Endothelial cell (in vitro differentiated cells): Measurements from ENCODE around the gene SPACDR. TPM values are rescaled to one million over a fixed set of nuclear protein-coding genes. Genes with fewer than 3 reads are reported as not detected.

ENCODE experiments used
- DNase-seq: peaks from one replicate; pipeline ENCODE4 v3.0.0; 2021; ENCODE audit warnings: low spot score
- H3K27ac Mint-ChIP-seq: one replicate; pipeline ENCODE4 v1.8.0; 2021; ENCODE audit warnings: mixed read lengths, inconsistent platforms; ENCODE audit not compliant: unreplicated experiment
- H3K27me3 Mint-ChIP-seq: one replicate; pipeline ENCODE4 v1.8.0; 2021; ENCODE audit warnings: mild to moderate bottlenecking, moderate library complexity, mixed read lengths, inconsistent platforms; ENCODE audit not compliant: unreplicated experiment
- H3K36me3 Mint-ChIP-seq: one replicate; pipeline ENCODE4 v1.8.0; 2021; ENCODE audit warnings: mild to moderate bottlenecking, low read depth, mixed read lengths, inconsistent platforms; ENCODE audit not compliant: unreplicated experiment
- H3K4me1 Mint-ChIP-seq: one replicate; pipeline ENCODE4 v1.8.0; 2021; ENCODE audit warnings: mild to moderate bottlenecking, mixed read lengths, inconsistent platforms; ENCODE audit not compliant: unreplicated experiment
- H3K4me3 Mint-ChIP-seq: one replicate; pipeline ENCODE4 v1.8.0; 2021; ENCODE audit warnings: mild to moderate bottlenecking, mixed read lengths, inconsistent platforms; ENCODE audit not compliant: unreplicated experiment
- H3K9me3 Mint-ChIP-seq: one replicate; pipeline ENCODE4 v1.8.0; 2021; ENCODE audit warnings: mixed read lengths, inconsistent platforms; ENCODE audit not compliant: unreplicated experiment
- total RNA-seq: library from RNA; stranded (reverse); fragmentation: NEBNext Ultra II Directional; extraction: Animal tissue kit (Norgen Biotek cat#: 25700); gene quantifications from one replicate; pipeline ENCODE4 v1.2.1, GENCODE V29; 2021; ENCODE audit not compliant: unreplicated experiment
- TF ChIP-seq, protein P1 (sequence below): fragments of 200-600 bp; sonication (generic); IDR thresholded peaks from one replicate; pipeline ENCODE4 v1.5.0; 2021; ENCODE audit warnings: antibody characterized with exemption; ENCODE audit not compliant: unreplicated experiment

The SPACDR gene
- total RNA-seq, 1 donor from 2014 or later, result 4.3 TPM

- Mint-ChIP-seq H3K27ac (no peak overlapping the region), H3K4me3 (no peak overlapping the region)
- no peak for DNase-seq
Measured at GRCh38 chr7:100485471-100485876, 21.4 kb upstream of the SPACDR start.

DNA sequence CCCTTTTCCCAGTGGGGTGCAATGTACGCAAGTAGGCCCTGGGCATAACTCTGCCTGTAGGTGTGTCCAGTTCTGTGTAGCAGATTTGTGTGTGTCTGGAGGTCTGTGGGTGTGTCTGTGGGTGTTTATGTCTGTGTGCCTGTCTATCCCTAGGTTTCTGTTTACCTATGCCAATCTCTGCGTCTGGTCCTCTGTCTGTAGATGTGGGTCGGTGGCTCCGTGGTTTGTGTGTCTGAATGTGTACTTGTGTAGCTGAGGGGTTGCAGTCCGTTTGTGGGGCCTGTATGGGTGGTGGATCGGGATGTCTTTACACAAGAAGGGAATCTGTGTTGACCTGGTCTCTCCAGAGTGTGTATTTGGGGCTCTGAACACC lies 20.6 kb upstream of the SPACDR start:
- H3K36me3 Mint-ChIP-seq, result peaks cover 3% of the 10 kb centered on the region
- H3K27ac Mint-ChIP-seq, result peak overlapping the region; percentile 14
- no peaks in the 10 kb centered on the region for H3K9me3 Mint-ChIP-seq
- peaks cover 18% of the 10 kb centered on the region for H3K27me3 Mint-ChIP-seq
- peak overlapping the region; percentile 87 for H3K4me3 Mint-ChIP-seq
- no peak for DNase-seq
- peaks cover 7% of the 10 kb centered on the region for H3K4me1 Mint-ChIP-seq
- TF ChIP-seq, protein P1, sequence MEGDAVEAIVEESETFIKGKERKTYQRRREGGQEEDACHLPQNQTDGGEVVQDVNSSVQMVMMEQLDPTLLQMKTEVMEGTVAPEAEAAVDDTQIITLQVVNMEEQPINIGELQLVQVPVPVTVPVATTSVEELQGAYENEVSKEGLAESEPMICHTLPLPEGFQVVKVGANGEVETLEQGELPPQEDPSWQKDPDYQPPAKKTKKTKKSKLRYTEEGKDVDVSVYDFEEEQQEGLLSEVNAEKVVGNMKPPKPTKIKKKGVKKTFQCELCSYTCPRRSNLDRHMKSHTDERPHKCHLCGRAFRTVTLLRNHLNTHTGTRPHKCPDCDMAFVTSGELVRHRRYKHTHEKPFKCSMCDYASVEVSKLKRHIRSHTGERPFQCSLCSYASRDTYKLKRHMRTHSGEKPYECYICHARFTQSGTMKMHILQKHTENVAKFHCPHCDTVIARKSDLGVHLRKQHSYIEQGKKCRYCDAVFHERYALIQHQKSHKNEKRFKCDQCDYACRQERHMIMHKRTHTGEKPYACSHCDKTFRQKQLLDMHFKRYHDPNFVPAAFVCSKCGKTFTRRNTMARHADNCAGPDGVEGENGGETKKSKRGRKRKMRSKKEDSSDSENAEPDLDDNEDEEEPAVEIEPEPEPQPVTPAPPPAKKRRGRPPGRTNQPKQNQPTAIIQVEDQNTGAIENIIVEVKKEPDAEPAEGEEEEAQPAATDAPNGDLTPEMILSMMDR, result no peak

More at GRCh38 chr7:100485471-100485876, 21.4 kb upstream of the SPACDR start:
- Mint-ChIP-seq H3K27me3 (peaks cover 18% of the 10 kb centered on the region), H3K36me3 (peaks cover 3% of the 10 kb centered on the region), H3K4me1 (peaks cover 7% of the 10 kb centered on the region), H3K9me3 (no peaks in the 10 kb centered on the region)
- TF ChIP-seq, protein P1, result no peak

DNA sequence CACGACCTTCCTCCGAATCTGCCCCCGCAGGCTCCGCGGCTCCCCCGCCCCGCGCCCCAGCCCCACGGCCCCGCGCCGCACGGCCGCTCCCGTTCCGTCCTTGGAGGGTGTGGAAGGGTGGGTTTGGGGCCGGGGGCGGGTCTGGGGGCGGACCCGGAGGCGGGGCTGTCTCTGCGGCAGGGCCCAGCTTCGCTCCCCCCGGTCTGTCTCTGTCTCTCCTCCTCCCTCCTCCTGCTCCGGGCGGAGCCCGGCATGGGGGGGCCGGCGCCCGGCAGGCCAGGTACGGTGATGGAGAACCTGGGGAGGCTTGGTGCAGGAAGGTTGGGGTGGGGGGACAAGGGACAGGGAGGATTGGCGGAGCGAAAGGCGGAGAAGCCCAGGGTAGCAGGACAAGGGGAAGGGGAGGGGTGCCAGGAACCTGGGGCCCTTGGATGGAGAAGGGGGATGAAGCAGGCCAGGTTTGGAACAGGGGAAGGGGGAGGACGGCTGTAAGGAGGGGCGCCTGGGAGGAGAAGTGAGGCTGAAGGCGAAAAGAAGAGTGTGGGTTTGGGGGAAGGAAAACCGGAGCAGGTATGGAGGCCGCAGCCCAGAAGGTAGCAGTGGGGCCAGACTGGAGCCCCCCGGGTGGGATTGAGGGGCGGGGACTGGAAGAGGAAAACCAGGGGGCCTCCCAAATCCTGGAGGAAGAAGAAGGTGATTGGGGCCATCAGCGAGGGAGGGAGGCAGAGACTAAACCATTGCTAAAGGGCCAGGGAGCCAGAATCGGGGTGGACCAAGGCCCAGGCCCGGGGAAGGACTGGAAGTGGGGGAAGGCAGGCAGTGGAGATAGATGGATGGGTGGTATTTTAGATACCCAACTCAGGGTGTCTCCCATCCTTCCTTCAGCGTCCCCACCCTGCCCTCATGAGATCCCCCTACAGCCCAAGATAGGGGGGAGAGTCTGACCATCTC lies 19.9 kb upstream of the SPACDR start, which contains the start of gene NYAP1:
NYAP1 (plus strand) TSS at position 206 of the 951 bp plus-strand sequence. CDS start 1,385 bp downstream, outside the sequence.
- no peak for DNase-seq
- H3K27ac Mint-ChIP-seq, result peak within 1 kb of the TSS; percentile 14
- TF ChIP-seq, protein P1, result no peak
- H3K36me3 Mint-ChIP-seq, result peaks cover 3% of the 10 kb centered on the region
- peak within 1 kb of the TSS; percentile 90 for H3K4me3 Mint-ChIP-seq
- no peaks in the 10 kb centered on the region for H3K9me3 Mint-ChIP-seq
- peaks cover 10% of the 10 kb centered on the region for H3K4me1 Mint-ChIP-seq
- H3K27me3 Mint-ChIP-seq, result peaks cover 16% of the 10 kb centered on the region

DNA sequence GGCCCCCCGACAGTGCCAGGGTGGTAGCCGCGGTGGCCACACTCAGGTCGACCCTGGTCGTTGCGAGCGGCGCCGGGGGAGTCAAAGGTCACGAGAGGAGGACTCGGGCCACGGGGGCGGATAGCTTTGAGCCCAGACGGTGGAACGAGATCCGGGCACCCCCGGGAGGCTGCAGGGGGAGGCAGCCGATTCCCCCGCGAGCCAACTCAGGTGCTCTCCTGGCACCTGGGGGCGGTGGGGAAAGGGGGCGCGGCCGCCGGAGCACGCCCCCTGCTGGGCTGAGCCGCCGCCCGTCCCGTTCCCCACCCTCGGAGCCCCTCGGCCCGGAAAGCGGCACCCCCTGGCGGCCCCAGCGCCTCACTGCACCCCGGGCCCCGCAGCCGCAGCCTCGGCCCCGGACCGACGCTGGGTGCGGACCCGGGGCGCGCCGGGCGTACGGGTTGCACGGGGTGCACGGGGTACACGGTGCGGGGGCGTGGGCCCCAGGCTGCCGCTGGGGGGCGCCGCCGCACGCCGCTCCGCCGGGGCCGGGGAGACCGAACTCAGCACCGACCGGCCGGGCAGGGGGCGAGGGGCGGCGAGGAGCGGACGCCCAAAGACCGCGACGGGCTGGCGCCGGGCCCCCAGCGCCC lies 19.1 kb upstream of the SPACDR start:
- H3K9me3 Mint-ChIP-seq, result no peaks in the 10 kb centered on the region
- H3K27me3 Mint-ChIP-seq, result peaks cover 14% of the 10 kb centered on the region
- no peak overlapping the region for H3K27ac Mint-ChIP-seq
- peaks cover 10% of the 10 kb centered on the region for H3K4me1 Mint-ChIP-seq
- peaks cover 3% of the 10 kb centered on the region for H3K36me3 Mint-ChIP-seq
- peak; percentile 80 for DNase-seq
- H3K4me3 Mint-ChIP-seq, result peak overlapping the region; percentile 90
- TF ChIP-seq, protein P1, result peak; percentile 99
